GM12873 (cell line): ENCODE measurements around the gene PGGT1B.

ENCODE experiments used
- CTCF ChIP-seq: IDR thresholded peaks from 2 replicates; pipeline ENCODE4 v1.5.1; 2012; ENCODE audit warnings: low read depth, mild to moderate bottlenecking, moderate library complexity, low read length, control low read depth; ENCODE audit not compliant: insufficient read depth; ENCODE audit errors: missing control alignments

Gene PGGT1B

GRCh38 chr5:115169487-115170133 lies 93.1 kb downstream of the PGGT1B start, which contains the start of gene TRIM36:
Gene TRIM36, minus strand, starts transcription at chr5:115169908. Its CDS starts 274 bp downstream, at chr5:115169634.
- TF ChIP-seq CTCF: peak; percentile 25

- no peak for TF ChIP-seq CTCF
These were observed 93.7 kb downstream of the PGGT1B start for GRCh38 chr5:115168829-115169486.

GRCh38 chr5:115166744-115167393 lies 95.8 kb downstream of the PGGT1B start:
- no peak for TF ChIP-seq CTCF

GRCh38 chr5:115165790-115166189 lies 96.9 kb downstream of the PGGT1B start:
- TF ChIP-seq CTCF: no peak

- no peak for TF ChIP-seq CTCF
These were observed 101.7 kb downstream of the PGGT1B start for GRCh38 chr5:115160975-115161475.
